HepG2 (cell line): Measurements from ENCODE around the gene JPT1. TPM values are rescaled to one million over a fixed set of nuclear protein-coding genes. Genes with fewer than 3 reads are reported as not detected.

ENCODE experiments used
- DNMT1 ChIP-seq: sonication (generic); formaldehyde crosslinking; IDR thresholded peaks from 2 replicates; pipeline ENCODE4 v1.5.1; 2020; ENCODE audit warnings: mild to moderate bottlenecking, missing genetic modification reagents
- FOXK1 ChIP-seq: sonication (generic); formaldehyde crosslinking; IDR thresholded peaks from 2 replicates; pipeline ENCODE4 v1.4.0; 2020; ENCODE audit warnings: low read depth, missing genetic modification reagents, borderline replicate concordance
- RERE ChIP-seq: IDR thresholded peaks from 2 replicates; pipeline ENCODE4 v1.6.1; 2016; ENCODE audit warnings: low read depth, missing genetic modification reagents, missing compliant biosample characterization
- ZNF512B ChIP-seq: sonication (generic); formaldehyde crosslinking; IDR thresholded peaks from 2 replicates; pipeline ENCODE4 v1.5.1; 2020; ENCODE audit warnings: missing genetic modification reagents, mild to moderate bottlenecking, borderline replicate concordance
- polyA plus RNA-seq, 8 experiments: library from polyadenylated mRNA; depleted of rRNA in 3 of 8; stranded (reverse) in 7 of 8; unstranded in 1 of 8; fragments of >200 nt; fragmentation: Illumina TruSeq in 4 of 8; extraction: Trizol in 4 of 8; gene quantifications; 2 replicates each; pipeline versions ENCODE4 v1.2.1 to v1.2.3, GENCODE V29; 2011 to 2016; ENCODE audit warnings: low read depth in 4 of 8, missing spikeins in 1 of 8, mixed read lengths in 1 of 8; ENCODE audit not compliant: insufficient read depth in 1 of 8
- total RNA-seq, 5 experiments: library from RNA; depleted of rRNA; stranded (reverse); fragments of >200 nt; fragmentation: Illumina TruSeq; extraction: Trizol; gene quantifications; 2 replicates each; pipeline ENCODE4 v1.2.3, GENCODE V29; 2016; ENCODE audit warnings: low read depth in 1 of 5

JPT1 gene
- total and polyA plus RNA-seq, 2 of the 13 experiments (the other 11 are each of a cell fraction or from before 2014, with no cell fraction given): 43.3 to 256 TPM

GRCh38 chr17:75096082-75096625, 58.2 kb downstream of the JPT1 start (continued):
- TF ChIP-seq RERE (CRISPR knock-in tag) (0 out of 2 replicates have a peak, but pooled peaks have one; percentile 28), ZNF512B (CRISPR knock-in tag) (no peak), FOXK1 (CRISPR knock-in tag) (no peak), DNMT1 (no peak)
